WTC11 (cell line): ENCODE results near the gene PGPEP1. TPM values are rescaled to one million over a fixed set of nuclear protein-coding genes. Genes with fewer than 3 reads are reported as not detected.

Experiments
- ATAC-seq: fragments of 200-7000 bp; cut with Tn5 transposase; 2 replicates; pipeline ENCODE4 v1.10.0; 2021; ENCODE audit warnings: mild to moderate bottlenecking, moderate library complexity
- CTCF ChIA-PET: fragments of 300-600 bp; sonication (Branson Sonifier 250); formaldehyde crosslinking; loops from one replicate; lab custom pipeline; 2021; ENCODE audit warnings: antibody characterized with exemption; lab: Charles Lee
- POLR2A ChIA-PET: fragments of 350-600 bp; sonication (Branson Sonifier 250); formaldehyde crosslinking; loops from one replicate; lab custom pipeline; 2021; ENCODE audit warnings: antibody characterized with exemption; lab: Charles Lee
- DNase-seq: peaks from one replicate; pipeline ENCODE4 v3.0.0; 2021; ENCODE audit warnings: low spot score
- H3K27ac Mint-ChIP-seq: 2 replicates; pipeline ENCODE4 v1.8.0; 2021; ENCODE audit warnings: mixed read lengths
- H3K27me3 Mint-ChIP-seq: 2 replicates; pipeline ENCODE4 v1.8.0; 2021; ENCODE audit warnings: low read depth, mild to moderate bottlenecking, moderate library complexity, mixed read lengths
- H3K36me3 Mint-ChIP-seq: 2 replicates; pipeline ENCODE4 v1.8.0; 2021; ENCODE audit warnings: mixed read lengths
- H3K4me1 Mint-ChIP-seq: 2 replicates; pipeline ENCODE4 v1.8.0; 2022; ENCODE audit warnings: mixed read lengths
- H3K4me3 Mint-ChIP-seq: 2 replicates; pipeline ENCODE4 v1.8.0; 2021; ENCODE audit warnings: mild to moderate bottlenecking, moderate library complexity, mixed read lengths
- H3K9me3 Mint-ChIP-seq: 2 replicates; pipeline ENCODE4 v1.8.0; 2021; ENCODE audit warnings: mixed read lengths
- AFF4 ChIP-seq: sonication (generic); formaldehyde crosslinking; IDR thresholded peaks from 2 replicates; pipeline ENCODE4 v1.8.1; 2023; ENCODE audit warnings: mild to moderate bottlenecking, missing genetic modification reagents, borderline replicate concordance
- CBFB ChIP-seq: sonication (generic); formaldehyde crosslinking; IDR thresholded peaks from 2 replicates; pipeline ENCODE4 v1.8.1; 2022; ENCODE audit warnings: mild to moderate bottlenecking, low read depth, missing genetic modification reagents
- CDX4 ChIP-seq: fragments of 250-450 bp; sonication (Bioruptor Pico); IDR thresholded peaks from 2 replicates; pipeline ENCODE4 v1.9.0; 2021; ENCODE audit warnings: moderate library complexity, mild to moderate bottlenecking, inconsistent platforms, borderline replicate concordance
- ELF4 ChIP-seq: sonication (generic); formaldehyde crosslinking; IDR thresholded peaks from 2 replicates; pipeline ENCODE4 v1.8.1; 2022; ENCODE audit warnings: low read depth, mild to moderate bottlenecking, moderate library complexity, missing genetic modification reagents
- EMX1 ChIP-seq: fragments of 250-450 bp; sonication (Bioruptor Pico); IDR thresholded peaks from 2 replicates; pipeline ENCODE4 v1.8.0; 2021; ENCODE audit warnings: mild to moderate bottlenecking
- ERG ChIP-seq: fragments of 250-450 bp; sonication (Bioruptor Pico); IDR thresholded peaks from 2 replicates; pipeline ENCODE4 v1.8.0; 2021; ENCODE audit warnings: mild to moderate bottlenecking
- FOXJ3 ChIP-seq: sonication (generic); formaldehyde crosslinking; IDR thresholded peaks from 2 replicates; pipeline ENCODE4 v1.9.0; 2021; ENCODE audit warnings: missing genetic modification reagents, mild to moderate bottlenecking, borderline replicate concordance
- JUN ChIP-seq: sonication (generic); formaldehyde crosslinking; IDR thresholded peaks from 2 replicates; pipeline ENCODE4 v1.8.0; 2023; ENCODE audit warnings: mild to moderate bottlenecking, missing genetic modification reagents
- RELA ChIP-seq: sonication (generic); formaldehyde crosslinking; IDR thresholded peaks from 2 replicates; pipeline ENCODE4 v1.8.1; 2022; ENCODE audit warnings: missing genetic modification reagents, mild to moderate bottlenecking, borderline replicate concordance
- RORB ChIP-seq: fragments of 250-450 bp; sonication (Bioruptor Pico); IDR thresholded peaks from 2 replicates; pipeline ENCODE4 v1.9.0; 2021; ENCODE audit warnings: mild to moderate bottlenecking
- STAT6 ChIP-seq: sonication (generic); formaldehyde crosslinking; conservative IDR thresholded peaks from 2 replicates; pipeline ENCODE4 v1.8.1; 2023; ENCODE audit warnings: mild to moderate bottlenecking, low read depth, missing genetic modification reagents, moderate library complexity
- USF1 ChIP-seq: sonication (generic); formaldehyde crosslinking; IDR thresholded peaks from 2 replicates; pipeline ENCODE4 v1.8.0; 2022; ENCODE audit warnings: mild to moderate bottlenecking, missing genetic modification reagents
- ZBTB21 ChIP-seq: sonication (generic); formaldehyde crosslinking; IDR thresholded peaks from 2 replicates; pipeline ENCODE4 v1.8.1; 2023; ENCODE audit warnings: mild to moderate bottlenecking, missing genetic modification reagents, borderline replicate concordance
- ZMAT4 ChIP-seq: fragments of 250-450 bp; sonication (Bioruptor Pico); IDR thresholded peaks from 2 replicates; pipeline ENCODE4 v1.9.0; 2021; ENCODE audit warnings: mild to moderate bottlenecking
- ZSCAN18 ChIP-seq: fragments of 250-450 bp; sonication (Bioruptor Pico); IDR thresholded peaks from 2 replicates; pipeline ENCODE4 v2.1.2; 2022; ENCODE audit warnings: mild to moderate bottlenecking, moderate library complexity
- total RNA-seq: library from RNA; stranded (reverse); gene quantifications from 3 replicates; pipeline ENCODE4 v1.2.3, GENCODE V29; 2021

Gene PGPEP1
- total RNA-seq, 1 experiment from 2014 or later: 68.1 TPM

- Mint-ChIP-seq H3K4me1 (peaks cover 25% of the 10 kb centered on the region), H3K27ac (no peak overlapping the region), H3K4me3 (no peak overlapping the region), H3K36me3 (no peaks in the 10 kb centered on the region), H3K9me3 (no peaks in the 10 kb centered on the region), H3K27me3 (no peaks in the 10 kb centered on the region; the same call in none of the 2 replicates)
- ChIA-PET POLR2A (interaction anchor here (1.4 to 4.8 kb wide), 2 partner anchors 47 to 62 kb away, joined by 4 to 51 read pairs; partner anchors contain the start of gene JUND), CTCF (interaction anchor here (2.0 to 4.6 kb wide), 4 partner anchors 46 to 90 kb away, joined by 21 to 190 read pairs (median 31); partner anchors contain the start of gene JUND)
- TF ChIP-seq RORB (CRISPR knock-in tag): no peak
- TF ChIP-seq EMX1 (CRISPR knock-in tag): no peak
- TF ChIP-seq CBFB: no peak
- TF ChIP-seq CDX4 (CRISPR knock-in tag): no peak
- no peak for TF ChIP-seq RELA (CRISPR knock-in tag)
- TF ChIP-seq AFF4 (CRISPR knock-in tag): no peak
- TF ChIP-seq ELF4 (CRISPR knock-in tag): no peak
- no peak for TF ChIP-seq USF1
- no peak for TF ChIP-seq STAT6 (CRISPR knock-in tag)
- no peak for TF ChIP-seq ZMAT4 (CRISPR knock-in tag)
- TF ChIP-seq ZSCAN18 (CRISPR knock-in tag): no peak
- TF ChIP-seq FOXJ3 (CRISPR knock-in tag): no peak
- TF ChIP-seq JUN (CRISPR knock-in tag): no peak
- no peak for TF ChIP-seq ZBTB21
- no peak for TF ChIP-seq ERG (CRISPR knock-in tag)
- ATAC-seq: no peak
- no peak for DNase-seq
Measured at GRCh38 chr19:18326772-18327171, 13.6 kb upstream of the PGPEP1 start.
